ENCODE data around the gene RTN4RL1.
A peak's percentile ranks its signal among the peaks of the same experiment; 100 is the strongest.

RTN4RL1 gene

GRCh38 chr17:2051933-2052559 is 26.9 kb upstream of the RTN4RL1 start:
- Histone ChIP-seq H3K9me2 (replicated peaks; ENCODE audit: insufficient read depth, low read length) (no peaks in the 10 kb centered on the region), H3K27ac (ENCODE audit: low read depth, low read length) (no peak overlapping the region), H3K9ac (ENCODE audit: low read length) (no peak overlapping the region), H3K36me3 (ENCODE audit: low read length) (no peaks in the 10 kb centered on the region), H4K20me1 (ENCODE audit: low read depth, low read length) (no peaks in the 10 kb centered on the region), H3F3A (ENCODE audit: insufficient read depth) (0 out of 2 replicates have a peak, but pooled peaks cover 9% of the 10 kb centered on the region), H3K4me3 (ENCODE audit: insufficient read depth, low read length, poor library complexity, severe bottlenecking) (no peak overlapping the region), H3K4me2 (ENCODE audit: low read depth, low read length, poor library complexity, severe bottlenecking) (no peak overlapping the region), H2AFZ (ENCODE audit: low read depth, low read length, severe bottlenecking) (no peak overlapping the region), H3K79me2 (ENCODE audit: insufficient read depth, low read length) (no peaks in the 10 kb centered on the region), H3K9me3 (ENCODE audit: insufficient read depth, low read length) (no peaks in the 10 kb centered on the region), H3K27me3 (ENCODE audit: low read length) (no peaks in the 10 kb centered on the region)
- TF ChIP-seq CTCF (IDR thresholded peaks at IDR 0.05; ENCODE audit: insufficient read depth, low read length, poor library complexity, severe bottlenecking) (no peak), EZH2phosphoT487 (conservative IDR thresholded peaks at IDR 0.05; ENCODE audit: low read length) (no peak)

- H3K9ac ChIP-seq (ENCODE audit: low read length): no peak overlapping the region
- H3K79me2 ChIP-seq (ENCODE audit: insufficient read depth, low read length): no peaks in the 10 kb centered on the region
- H3K4me2 ChIP-seq (ENCODE audit: low read depth, low read length, poor library complexity, severe bottlenecking): no peak overlapping the region
- no peak overlapping the region for H3K4me3 ChIP-seq (ENCODE audit: insufficient read depth, low read length, poor library complexity, severe bottlenecking)
- no peaks in the 10 kb centered on the region for H3K27me3 ChIP-seq (ENCODE audit: low read length)
- H3K27ac ChIP-seq (ENCODE audit: low read depth, low read length): no peak overlapping the region
- H3K36me3 ChIP-seq (ENCODE audit: low read length): no peaks in the 10 kb centered on the region
- no peak overlapping the region for H2AFZ ChIP-seq (ENCODE audit: low read depth, low read length, severe bottlenecking)
- H3F3A ChIP-seq (ENCODE audit: insufficient read depth): 0 out of 2 replicates have a peak, but pooled peaks cover 9% of the 10 kb centered on the region
- H3K9me2 ChIP-seq (replicated peaks; ENCODE audit: insufficient read depth, low read length): no peaks in the 10 kb centered on the region
- no peaks in the 10 kb centered on the region for H3K9me3 ChIP-seq (ENCODE audit: insufficient read depth, low read length)
- H4K20me1 ChIP-seq (ENCODE audit: low read depth, low read length): no peaks in the 10 kb centered on the region
- TF ChIP-seq EZH2phosphoT487 (conservative IDR thresholded peaks at IDR 0.05; ENCODE audit: low read length): no peak
Observed at GRCh38 chr17:2051061-2051932, 26.2 kb upstream of the RTN4RL1 start.

- Histone ChIP-seq H3K36me3 (ENCODE audit: low read length) (no peaks in the 10 kb centered on the region), H3K9ac (ENCODE audit: low read length) (no peak overlapping the region), H2AFZ (ENCODE audit: low read depth, low read length, severe bottlenecking) (no peak overlapping the region), H3K9me2 (replicated peaks; ENCODE audit: insufficient read depth, low read length) (no peaks in the 10 kb centered on the region), H3K4me3 (ENCODE audit: insufficient read depth, low read length, poor library complexity, severe bottlenecking) (peak overlapping the region; percentile 54), H3K9me3 (ENCODE audit: insufficient read depth, low read length) (no peaks in the 10 kb centered on the region), H3K4me2 (ENCODE audit: low read depth, low read length, poor library complexity, severe bottlenecking) (peak overlapping the region; percentile 53), H3K79me2 (ENCODE audit: insufficient read depth, low read length) (no peaks in the 10 kb centered on the region), H3K27me3 (ENCODE audit: low read length) (no peaks in the 10 kb centered on the region), H3K27ac (ENCODE audit: low read depth, low read length) (no peak overlapping the region), H4K20me1 (ENCODE audit: low read depth, low read length) (no peaks in the 10 kb centered on the region), H3F3A (ENCODE audit: insufficient read depth) (0 out of 2 replicates have a peak, but pooled peaks cover 9% of the 10 kb centered on the region)
- TF ChIP-seq EZH2phosphoT487 (conservative IDR thresholded peaks at IDR 0.05; ENCODE audit: low read length) (no peak), CTCF (IDR thresholded peaks at IDR 0.05; ENCODE audit: insufficient read depth, low read length, poor library complexity, severe bottlenecking) (no peak)
Observed at GRCh38 chr17:2050300-2051060, 25.3 kb upstream of the RTN4RL1 start.

Data from SU-DHL-6 (cell line).